BE2C (cell line): ENCODE data around the gene KLHDC7A.

Source experiments
- DNase-seq: peaks from one replicate; pipeline ENCODE4 v3.0.0-alpha.2; 2020
- H3K27me3 ChIP-seq: fragments of 250-450 bp; sonication (Bioruptor Pico); 2 replicates; pipeline ENCODE4 v1.5.1; 2020; ENCODE audit warnings: mild to moderate bottlenecking
- H3K36me3 ChIP-seq: fragments of 250-450 bp; sonication (Bioruptor Pico); 2 replicates; pipeline ENCODE4 v1.5.1; 2020; ENCODE audit warnings: mild to moderate bottlenecking
- H3K4me1 ChIP-seq: fragments of 250-450 bp; sonication (Bioruptor Pico); 2 replicates; pipeline ENCODE4 v1.5.1; 2020
- H3K4me3 ChIP-seq: 2 replicates; pipeline ENCODE4 v1.5.1; 2011; ENCODE audit warnings: low read depth, low read length
- H3K9me3 ChIP-seq: fragments of 250-450 bp; sonication (Bioruptor Pico); 2 replicates; pipeline ENCODE4 v1.5.1; 2020
- TF ChIP-seq, protein P1 (sequence below): IDR thresholded peaks from 2 replicates; pipeline ENCODE4 v1.5.1; 2012; ENCODE audit warnings: mild to moderate bottlenecking, low read depth, low read length

The KLHDC7A gene

GRCh38 chr1:18511149-18511873 lies 30.6 kb downstream of the KLHDC7A start:
- H3K4me3 ChIP-seq = no peak overlapping the region
- H3K4me1 ChIP-seq = no peaks in the 10 kb centered on the region
- no peak for DNase-seq
- TF ChIP-seq, protein P1, sequence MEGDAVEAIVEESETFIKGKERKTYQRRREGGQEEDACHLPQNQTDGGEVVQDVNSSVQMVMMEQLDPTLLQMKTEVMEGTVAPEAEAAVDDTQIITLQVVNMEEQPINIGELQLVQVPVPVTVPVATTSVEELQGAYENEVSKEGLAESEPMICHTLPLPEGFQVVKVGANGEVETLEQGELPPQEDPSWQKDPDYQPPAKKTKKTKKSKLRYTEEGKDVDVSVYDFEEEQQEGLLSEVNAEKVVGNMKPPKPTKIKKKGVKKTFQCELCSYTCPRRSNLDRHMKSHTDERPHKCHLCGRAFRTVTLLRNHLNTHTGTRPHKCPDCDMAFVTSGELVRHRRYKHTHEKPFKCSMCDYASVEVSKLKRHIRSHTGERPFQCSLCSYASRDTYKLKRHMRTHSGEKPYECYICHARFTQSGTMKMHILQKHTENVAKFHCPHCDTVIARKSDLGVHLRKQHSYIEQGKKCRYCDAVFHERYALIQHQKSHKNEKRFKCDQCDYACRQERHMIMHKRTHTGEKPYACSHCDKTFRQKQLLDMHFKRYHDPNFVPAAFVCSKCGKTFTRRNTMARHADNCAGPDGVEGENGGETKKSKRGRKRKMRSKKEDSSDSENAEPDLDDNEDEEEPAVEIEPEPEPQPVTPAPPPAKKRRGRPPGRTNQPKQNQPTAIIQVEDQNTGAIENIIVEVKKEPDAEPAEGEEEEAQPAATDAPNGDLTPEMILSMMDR = peak; percentile 26; the same call in 1 of the 2 replicates
- H3K36me3 ChIP-seq = no peaks in the 10 kb centered on the region
- no peaks in the 10 kb centered on the region for H3K9me3 ChIP-seq
- no peaks in the 10 kb centered on the region for H3K27me3 ChIP-seq

- H3K27me3 ChIP-seq = no peaks in the 10 kb centered on the region
- no peaks in the 10 kb centered on the region for H3K9me3 ChIP-seq
- no peaks in the 10 kb centered on the region for H3K4me1 ChIP-seq
- no peak for DNase-seq
- no peaks in the 10 kb centered on the region for H3K36me3 ChIP-seq
- TF ChIP-seq, protein P1 = no peak
- H3K4me3 ChIP-seq = no peak overlapping the region
Observed at GRCh38 chr1:18511874-18512150, 31.1 kb downstream of the KLHDC7A start.

- H3K9me3 ChIP-seq = no peaks in the 10 kb centered on the region
- TF ChIP-seq, protein P1 = no peak
- no peaks in the 10 kb centered on the region for H3K36me3 ChIP-seq
- H3K27me3 ChIP-seq = no peaks in the 10 kb centered on the region
- H3K4me1 ChIP-seq = no peaks in the 10 kb centered on the region
- no peak overlapping the region for H3K4me3 ChIP-seq
- no peak for DNase-seq
Observed at GRCh38 chr1:18512883-18513282, 32.2 kb downstream of the KLHDC7A start.

DNA sequence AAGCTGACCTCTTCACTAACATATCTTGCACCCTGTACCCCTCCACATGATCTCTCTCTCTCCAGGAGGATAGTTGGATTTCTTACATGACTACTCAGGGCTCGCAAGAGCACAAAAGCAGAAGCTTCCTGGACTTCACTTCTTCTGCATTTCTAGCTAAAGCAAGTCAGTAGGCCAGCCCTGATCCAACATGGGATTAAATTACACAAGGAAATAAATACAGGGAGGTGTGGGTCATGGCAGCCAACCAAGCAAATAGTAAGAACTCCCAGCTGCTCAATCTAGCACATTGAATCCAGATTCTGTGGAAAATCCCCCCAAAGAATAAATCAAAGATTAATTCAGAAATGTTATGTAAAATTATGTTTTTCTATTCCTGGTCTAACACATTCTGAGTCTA lies 33.3 kb downstream of the KLHDC7A start:
- no peaks in the 10 kb centered on the region for H3K27me3 ChIP-seq
- no peak for DNase-seq
- no peaks in the 10 kb centered on the region for H3K4me1 ChIP-seq
- H3K4me3 ChIP-seq = no peak overlapping the region
- TF ChIP-seq, protein P1 = no peak
- no peaks in the 10 kb centered on the region for H3K36me3 ChIP-seq
- H3K9me3 ChIP-seq = no peaks in the 10 kb centered on the region

DNA sequence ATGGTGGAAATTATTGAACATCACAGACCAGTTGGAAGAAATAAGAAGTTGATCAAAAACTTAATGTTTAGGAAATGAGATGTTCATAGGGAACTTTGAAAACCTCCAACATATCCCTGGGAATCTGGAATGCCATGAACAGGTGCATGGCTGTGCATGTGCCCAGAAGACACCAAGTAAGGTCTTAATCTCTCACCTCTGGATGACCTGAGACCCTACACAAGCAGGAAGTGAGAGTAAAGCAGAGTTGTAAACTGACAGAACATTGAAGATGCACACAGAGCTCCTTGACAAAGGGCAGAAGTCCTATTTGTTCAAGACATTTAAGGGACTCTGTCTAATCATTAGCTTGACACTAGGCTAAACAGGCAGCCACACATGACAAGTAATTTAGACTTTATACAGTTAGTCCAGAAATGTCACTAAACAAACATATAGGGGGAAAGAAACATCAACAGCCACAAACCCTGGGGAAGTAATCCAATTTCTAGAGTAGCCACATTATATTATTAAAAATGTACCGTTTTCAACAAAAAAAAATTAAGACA lies 34.5 kb downstream of the KLHDC7A start:
- H3K4me3 ChIP-seq = no peak overlapping the region
- H3K36me3 ChIP-seq = no peaks in the 10 kb centered on the region
- no peaks in the 10 kb centered on the region for H3K27me3 ChIP-seq
- H3K4me1 ChIP-seq = no peaks in the 10 kb centered on the region
- TF ChIP-seq, protein P1 = no peak
- DNase-seq = no peak
- H3K9me3 ChIP-seq = no peaks in the 10 kb centered on the region

DNA sequence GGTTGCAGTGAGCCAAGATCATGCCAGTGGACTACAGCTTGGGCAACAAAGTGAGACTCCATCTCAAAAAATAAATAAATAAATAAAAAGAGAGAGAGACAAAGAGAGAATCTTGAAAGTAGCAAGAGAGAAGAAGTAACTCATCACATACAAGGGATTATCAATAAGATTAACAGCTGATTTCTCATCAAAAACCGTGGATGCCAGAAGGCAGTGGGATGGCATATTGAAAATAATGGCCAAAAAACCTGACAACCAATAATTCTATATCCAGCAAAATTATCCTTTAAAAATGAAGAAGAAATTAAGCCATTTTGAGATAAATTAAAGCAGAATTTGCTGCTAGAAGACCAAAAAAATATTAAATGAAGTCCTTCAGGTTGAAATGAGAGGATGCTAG lies 35.7 kb downstream of the KLHDC7A start:
- Histone ChIP-seq H3K9me3 (no peaks in the 10 kb centered on the region), H3K36me3 (no peaks in the 10 kb centered on the region), H3K27me3 (no peaks in the 10 kb centered on the region), H3K4me1 (no peaks in the 10 kb centered on the region), H3K4me3 (no peak overlapping the region)
- TF ChIP-seq, protein P1 = no peak
- DNase-seq = no peak
